Thyroid gland (tissue), 4 donors: ENCODE measurements around the gene ACSM4. TPM values are rescaled to one million over a fixed set of nuclear protein-coding genes. Genes with fewer than 3 reads are reported as not detected.
"Not testable (repeated sequence)": the region's sequence is repeated elsewhere in the genome, so short reads cannot be mapped to it uniquely, and the experiment has no call there.

Source experiments
- DNase-seq, 2 donors: peaks; one replicate each; pipeline ENCODE4 v3.0.0-alpha.2; 2019
- H3K27ac ChIP-seq, 3 donors: fragments of 200-600 bp; sonication (generic); 1 replicate in 2 of 3; 2 replicates in 1 of 3; pipeline ENCODE4 v1.5.1; 2016 to 2019; ENCODE audit warnings: mild to moderate bottlenecking in 1 of 3, moderate library complexity in 1 of 3
- H3K27me3 ChIP-seq: fragments of 200-600 bp; sonication (generic); one replicate; pipeline ENCODE4 v1.5.1; 2019
- H3K36me3 ChIP-seq, 2 donors: fragments of 200-600 bp; sonication (generic); one replicate each; pipeline ENCODE4 v1.5.1; 2016 to 2019
- H3K4me1 ChIP-seq, 2 donors: fragments of 200-600 bp; sonication (generic); one replicate each; pipeline ENCODE4 v1.5.1; 2017 to 2019
- H3K4me3 ChIP-seq, 3 donors: fragments of 200-600 bp; sonication (generic); replicated peaks in 1 of 3; 1 replicate in 2 of 3; 2 replicates in 1 of 3; pipeline ENCODE4 v1.5.1; 2016; ENCODE audit warnings: mild to moderate bottlenecking in 1 of 3
- H3K9me3 ChIP-seq: fragments of 200-600 bp; sonication (generic); one replicate; pipeline ENCODE4 v1.5.1; 2017
- POLR2A ChIP-seq, 2 donors: fragments of 450-650 bp; IDR thresholded peaks; one replicate each; pipeline ENCODE4 v1.6.1; 2017; ENCODE audit warnings: antibody characterized with exemption in 2 of 2, mild to moderate bottlenecking in 2 of 2, moderate library complexity in 1 of 2
- WGBS, 2 donors: methylation state at CpG; one replicate each; pipeline ENCODE4 v1.1.5; 2017; 5-methylcytosine and 5-hydroxymethylcytosine counted together
- intact Hi-C: fragments of 100-400 bp; cut with DNase I; formaldehyde crosslinking; loops from one replicate; pipeline ENCODE4 v1.15.1; 2023
- total RNA-seq, 4 donors: library from RNA; depleted of rRNA; stranded (reverse); fragments of >200 nt; gene quantifications; one replicate each; pipeline ENCODE4 v1.2.3, GENCODE V29; 2016
- TF ChIP-seq, protein P1 (sequence below), 6 experiments: fragments of 200-600 bp in 3 of 6; fragments of 450-650 bp in 3 of 6; sonication (generic) in 3 of 6; IDR thresholded peaks; one replicate each; pipeline ENCODE4 v1.5.1; 2016 to 2019; ENCODE audit warnings: antibody characterized with exemption in 6 of 6, mild to moderate bottlenecking in 2 of 6, inconsistent platforms in 1 of 6, moderate library complexity in 1 of 6

Gene ACSM4
- total RNA-seq, 4 donors from 2014 or later: not detected

GRCh38 chr12:7271893-7272514 is 31.9 kb upstream of the ACSM4 start:
- Histone ChIP-seq H3K27ac (no peak overlapping the region), H3K36me3 (no peaks in the 10 kb centered on the region), H3K9me3 (no peaks in the 10 kb centered on the region), H3K4me1 (no peaks in the 10 kb centered on the region), H3K4me3 (no peak overlapping the region), H3K27me3 (no peaks in the 10 kb centered on the region)
- TF ChIP-seq POLR2A (IDR thresholded peaks at IDR 0.05): no peak
- TF ChIP-seq, protein P1, sequence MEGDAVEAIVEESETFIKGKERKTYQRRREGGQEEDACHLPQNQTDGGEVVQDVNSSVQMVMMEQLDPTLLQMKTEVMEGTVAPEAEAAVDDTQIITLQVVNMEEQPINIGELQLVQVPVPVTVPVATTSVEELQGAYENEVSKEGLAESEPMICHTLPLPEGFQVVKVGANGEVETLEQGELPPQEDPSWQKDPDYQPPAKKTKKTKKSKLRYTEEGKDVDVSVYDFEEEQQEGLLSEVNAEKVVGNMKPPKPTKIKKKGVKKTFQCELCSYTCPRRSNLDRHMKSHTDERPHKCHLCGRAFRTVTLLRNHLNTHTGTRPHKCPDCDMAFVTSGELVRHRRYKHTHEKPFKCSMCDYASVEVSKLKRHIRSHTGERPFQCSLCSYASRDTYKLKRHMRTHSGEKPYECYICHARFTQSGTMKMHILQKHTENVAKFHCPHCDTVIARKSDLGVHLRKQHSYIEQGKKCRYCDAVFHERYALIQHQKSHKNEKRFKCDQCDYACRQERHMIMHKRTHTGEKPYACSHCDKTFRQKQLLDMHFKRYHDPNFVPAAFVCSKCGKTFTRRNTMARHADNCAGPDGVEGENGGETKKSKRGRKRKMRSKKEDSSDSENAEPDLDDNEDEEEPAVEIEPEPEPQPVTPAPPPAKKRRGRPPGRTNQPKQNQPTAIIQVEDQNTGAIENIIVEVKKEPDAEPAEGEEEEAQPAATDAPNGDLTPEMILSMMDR (IDR thresholded peaks at IDR 0.05): no peak
- DNase-seq: no peak
- 96% methylated on average over 5 of the region's 5 CpGs for WGBS, 2 donors
- intact Hi-C loops: no loop called here

- H3K4me3 ChIP-seq, H3K36me3 ChIP-seq, H3K9me3 ChIP-seq, H3K27ac ChIP-seq, DNase-seq, H3K27me3 ChIP-seq, H3K4me1 ChIP-seq, intact Hi-C loops: not testable (repeated sequence)
Observed at GRCh38 chr12:7275482-7275881, 28.4 kb upstream of the ACSM4 start.

GRCh38 chr12:7282844-7283243 is 21.0 kb upstream of the ACSM4 start:
- H3K4me3 ChIP-seq: no peak overlapping the region
- H3K36me3 ChIP-seq: no peaks in the 10 kb centered on the region
- DNase-seq: no peak
- no peak overlapping the region for H3K27ac ChIP-seq
- no peak for TF ChIP-seq POLR2A (IDR thresholded peaks at IDR 0.05)
- TF ChIP-seq, protein P1 (IDR thresholded peaks at IDR 0.05): no peak
- intact Hi-C loops: no loop called here
- H3K4me1 ChIP-seq: no peaks in the 10 kb centered on the region
- 63 to 73% methylated on average over 2 of the region's 2 CpGs for WGBS, 2 donors
- no peaks in the 10 kb centered on the region for H3K9me3 ChIP-seq
- H3K27me3 ChIP-seq: no peaks in the 10 kb centered on the region

- TF ChIP-seq, protein P1 (IDR thresholded peaks at IDR 0.05): no peak
- no peak for TF ChIP-seq POLR2A (IDR thresholded peaks at IDR 0.05)
- intact Hi-C loops: no loop called here
- Histone ChIP-seq H3K4me1 (no peaks in the 10 kb centered on the region), H3K36me3 (no peaks in the 10 kb centered on the region), H3K27me3 (no peaks in the 10 kb centered on the region), H3K27ac (no peak overlapping the region), H3K4me3 (no peak overlapping the region), H3K9me3 (no peaks in the 10 kb centered on the region)
- DNase-seq: no peak
- WGBS, 2 donors: 51 to 57% methylated on average over 2 of the region's 2 CpGs
Observed at GRCh38 chr12:7289743-7290142, 14.1 kb upstream of the ACSM4 start.

DNA sequence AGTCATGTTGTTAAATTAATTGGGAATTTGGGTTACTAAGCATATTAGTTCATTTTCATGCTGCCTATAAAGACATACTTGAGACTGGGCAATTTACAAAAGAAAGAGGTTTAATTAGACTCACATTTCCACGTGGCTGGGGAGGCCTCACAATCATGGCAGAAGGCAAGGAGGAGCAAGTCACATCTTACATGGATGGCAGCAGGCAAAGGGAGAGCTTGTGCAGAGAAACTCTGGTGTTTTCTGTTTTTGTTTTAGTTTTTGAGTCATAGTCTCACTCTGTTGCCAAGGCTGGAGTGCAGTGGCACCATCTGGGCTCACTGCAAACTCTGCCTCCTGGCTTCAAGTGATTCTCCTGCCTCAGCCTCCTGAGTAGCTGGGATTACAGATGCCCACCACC is 13.3 kb upstream of the ACSM4 start:
- WGBS, 2 donors: 31 to 37% methylated on average over 1 of the region's 1 CpG
- H3K27ac ChIP-seq, DNase-seq, H3K27me3 ChIP-seq, intact Hi-C loops, H3K4me1 ChIP-seq, H3K36me3 ChIP-seq, H3K9me3 ChIP-seq, H3K4me3 ChIP-seq: not testable (repeated sequence)

DNA sequence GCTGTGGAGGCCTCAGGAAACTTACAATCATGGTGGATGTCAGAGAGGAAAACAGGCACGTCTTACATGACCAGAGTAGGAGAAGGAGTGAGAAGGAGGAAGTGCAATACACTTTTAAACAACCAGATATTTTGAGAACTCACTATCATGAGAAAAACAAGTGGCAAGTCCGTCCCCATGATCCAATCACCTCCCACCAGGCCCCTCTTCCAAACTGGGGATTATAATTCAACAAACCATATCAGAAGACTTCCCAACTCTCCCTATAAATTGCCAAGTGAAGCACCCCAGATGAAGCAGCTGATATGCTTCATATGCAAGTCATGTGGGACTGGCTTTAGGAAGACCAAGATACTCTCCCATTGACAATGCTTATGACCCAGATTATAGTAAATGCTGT is 11.6 kb upstream of the ACSM4 start:
- DNase-seq: no peak
- no peak overlapping the region for H3K4me3 ChIP-seq
- no peaks in the 10 kb centered on the region for H3K36me3 ChIP-seq
- H3K4me1 ChIP-seq: no peaks in the 10 kb centered on the region
- intact Hi-C loops: no loop called here
- H3K27me3 ChIP-seq: no peaks in the 10 kb centered on the region
- H3K27ac ChIP-seq: no peak overlapping the region
- no peaks in the 10 kb centered on the region for H3K9me3 ChIP-seq
- 71 to 78% methylated on average over 2 of the region's 2 CpGs for WGBS, 2 donors
- TF ChIP-seq, protein P1 (IDR thresholded peaks at IDR 0.05): no peak
- TF ChIP-seq POLR2A (IDR thresholded peaks at IDR 0.05): no peak
